GM21367 (cell line): Measurements from ENCODE around the gene MDGA2.

Experiments used
- ATAC-seq: cut with Tn5 transposase; IDR thresholded peaks from one replicate; pipeline ENCODE4 v1.9.1; 2021; ENCODE audit not compliant: unreplicated experiment

Gene MDGA2

GRCh38 chr14:47675466-47676314 is at the start of gene MDGA2:
MDGA2 (minus strand) TSS chr14:47675605.
- ATAC-seq: no peak

- ATAC-seq: no peak
Observed at GRCh38 chr14:47722929-47723693, 47.7 kb upstream of the MDGA2 start.

GRCh38 chr14:47720281-47720680 is 44.9 kb upstream of the MDGA2 start:
- ATAC-seq: no peak

GRCh38 chr14:47715330-47715729 is 39.9 kb upstream of the MDGA2 start:
- no peak for ATAC-seq

- no peak for ATAC-seq
Observed at GRCh38 chr14:47710581-47710980, 35.2 kb upstream of the MDGA2 start.

- no peak for ATAC-seq
Observed at GRCh38 chr14:47705683-47706082, 30.3 kb upstream of the MDGA2 start.

- no peak for ATAC-seq
Observed at GRCh38 chr14:47691829-47692228, 16.4 kb upstream of the MDGA2 start.

GRCh38 chr14:47678993-47679392 is 3.6 kb upstream of the MDGA2 start:
- ATAC-seq: no peak

- no peak for ATAC-seq
Observed at GRCh38 chr14:47678157-47678556, 2.8 kb upstream of the MDGA2 start.

GRCh38 chr14:47676315-47676617 is 861 bp upstream of the MDGA2 start:
- ATAC-seq: no peak

GRCh38 chr14:47674543-47675465 is 601 bp downstream of the MDGA2 start:
- ATAC-seq: no peak

- no peak for ATAC-seq
Observed at GRCh38 chr14:47674148-47674542, 1.3 kb downstream of the MDGA2 start.

- ATAC-seq: no peak
Observed at GRCh38 chr14:47665337-47666134, 9.9 kb downstream of the MDGA2 start.

GRCh38 chr14:47662466-47662865 is 12.9 kb downstream of the MDGA2 start:
- no peak for ATAC-seq

GRCh38 chr14:47660158-47660557 is 15.2 kb downstream of the MDGA2 start:
- no peak for ATAC-seq

- no peak for ATAC-seq
Observed at GRCh38 chr14:47658041-47658440, 17.4 kb downstream of the MDGA2 start.

- no peak for ATAC-seq
Observed at GRCh38 chr14:47657143-47657542, 18.3 kb downstream of the MDGA2 start.

GRCh38 chr14:47651337-47651736 is 24.1 kb downstream of the MDGA2 start:
- no peak for ATAC-seq

- ATAC-seq: no peak
Observed at GRCh38 chr14:47637753-47638152, 37.7 kb downstream of the MDGA2 start.
